ENCODE data around the gene VAMP1.

- TF ChIP-seq POLR2AphosphoS5 (IDR thresholded peaks at IDR 0.05; ENCODE audit: low read depth): no peak
- no peak for TF ChIP-seq CTCF (conservative IDR thresholded peaks at IDR 0.05; ENCODE audit: low read depth in 2 of 2)
- no peak for TF ChIP-seq JUNB (IDR thresholded peaks at IDR 0.05; ENCODE audit: unreplicated experiment)
- no peak for TF ChIP-seq STAT1 (IDR thresholded peaks at IDR 0.05; ENCODE audit: unreplicated experiment)
- no peak for TF ChIP-seq REST (IDR thresholded peaks at IDR 0.05; ENCODE audit: unreplicated experiment)
- no peak for TF ChIP-seq EZH2 (IDR thresholded peaks at IDR 0.05; ENCODE audit: low read depth, unreplicated experiment)
- no peak for TF ChIP-seq ETS1 (IDR thresholded peaks at IDR 0.05)
- TF ChIP-seq ZNF114 (CRISPR knock-in tag; IDR thresholded peaks at IDR 0.05): no peak
- TF ChIP-seq CREB1 (CRISPR knock-in tag; IDR thresholded peaks at IDR 0.05; ENCODE audit: low read depth): no peak
- no peak for TF ChIP-seq EZH2phosphoT487 (IDR thresholded peaks at IDR 0.05; ENCODE audit: unreplicated experiment)
- TF ChIP-seq NANOG (IDR thresholded peaks at IDR 0.05; ENCODE audit: borderline replicate concordance): no peak
- no peak for TF ChIP-seq ZNF462 (CRISPR knock-in tag; IDR thresholded peaks at IDR 0.05)
- no peak for TF ChIP-seq ZNF331 (CRISPR knock-in tag; IDR thresholded peaks at IDR 0.05; ENCODE audit: low read depth)
These were observed 2.2 kb downstream of the VAMP1 start for GRCh38 chr12:6468283-6468575.

Data from GM23338 (cell line).